GM13976 (cell line): ENCODE data around the gene RABL6.
A peak's percentile ranks its signal among the peaks of the same experiment; 100 is the strongest.
"Not testable (repeated sequence)": the region's sequence is repeated elsewhere in the genome, so short reads cannot be mapped to it uniquely, and the experiment has no call there.

Experiments used
- DNase-seq: peaks from one replicate; pipeline ENCODE4 v3.0.0; 2012; ENCODE audit warnings: low spot score
- in situ Hi-C: fragments of 300-500 bp; cut with MboI; formaldehyde crosslinking; loops from one replicate; pipeline ENCODE4 v1.12.0; 2022; ENCODE audit warnings: low sequenced_read_pairs, mixed read lengths, inconsistent platforms; ENCODE audit not compliant: unreplicated experiment
- TF ChIP-seq, protein P1 (sequence below): IDR thresholded peaks from 2 replicates; pipeline ENCODE4 v1.5.1; 2012; ENCODE audit warnings: borderline replicate concordance, mild to moderate bottlenecking; ENCODE audit not compliant: insufficient read depth; ENCODE audit errors: extremely low read depth, missing control alignments, control extremely low read depth

The RABL6 gene

DNA sequence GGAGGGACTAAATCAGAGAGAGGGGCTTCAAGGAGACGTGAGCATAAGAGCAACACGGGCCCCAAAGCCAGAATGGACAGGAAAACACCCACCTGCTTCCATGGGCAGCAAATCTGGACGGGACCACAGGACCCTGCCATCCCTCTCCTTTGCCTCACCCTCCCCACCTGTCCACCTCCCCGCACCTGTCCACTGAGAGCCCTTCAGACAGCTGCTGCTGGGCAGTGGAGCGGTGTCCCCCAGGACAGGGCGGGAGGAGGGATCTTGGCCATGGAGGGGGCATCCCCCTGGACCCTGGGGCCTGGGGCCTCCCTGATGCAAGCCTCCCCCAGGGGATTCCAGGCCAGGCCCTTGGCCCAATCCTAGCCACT, 9.1 kb upstream of the RABL6 start:
- TF ChIP-seq, protein P1, sequence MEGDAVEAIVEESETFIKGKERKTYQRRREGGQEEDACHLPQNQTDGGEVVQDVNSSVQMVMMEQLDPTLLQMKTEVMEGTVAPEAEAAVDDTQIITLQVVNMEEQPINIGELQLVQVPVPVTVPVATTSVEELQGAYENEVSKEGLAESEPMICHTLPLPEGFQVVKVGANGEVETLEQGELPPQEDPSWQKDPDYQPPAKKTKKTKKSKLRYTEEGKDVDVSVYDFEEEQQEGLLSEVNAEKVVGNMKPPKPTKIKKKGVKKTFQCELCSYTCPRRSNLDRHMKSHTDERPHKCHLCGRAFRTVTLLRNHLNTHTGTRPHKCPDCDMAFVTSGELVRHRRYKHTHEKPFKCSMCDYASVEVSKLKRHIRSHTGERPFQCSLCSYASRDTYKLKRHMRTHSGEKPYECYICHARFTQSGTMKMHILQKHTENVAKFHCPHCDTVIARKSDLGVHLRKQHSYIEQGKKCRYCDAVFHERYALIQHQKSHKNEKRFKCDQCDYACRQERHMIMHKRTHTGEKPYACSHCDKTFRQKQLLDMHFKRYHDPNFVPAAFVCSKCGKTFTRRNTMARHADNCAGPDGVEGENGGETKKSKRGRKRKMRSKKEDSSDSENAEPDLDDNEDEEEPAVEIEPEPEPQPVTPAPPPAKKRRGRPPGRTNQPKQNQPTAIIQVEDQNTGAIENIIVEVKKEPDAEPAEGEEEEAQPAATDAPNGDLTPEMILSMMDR, result no peak
- no peak for DNase-seq
- in situ Hi-C loops, result no loop called here

DNA sequence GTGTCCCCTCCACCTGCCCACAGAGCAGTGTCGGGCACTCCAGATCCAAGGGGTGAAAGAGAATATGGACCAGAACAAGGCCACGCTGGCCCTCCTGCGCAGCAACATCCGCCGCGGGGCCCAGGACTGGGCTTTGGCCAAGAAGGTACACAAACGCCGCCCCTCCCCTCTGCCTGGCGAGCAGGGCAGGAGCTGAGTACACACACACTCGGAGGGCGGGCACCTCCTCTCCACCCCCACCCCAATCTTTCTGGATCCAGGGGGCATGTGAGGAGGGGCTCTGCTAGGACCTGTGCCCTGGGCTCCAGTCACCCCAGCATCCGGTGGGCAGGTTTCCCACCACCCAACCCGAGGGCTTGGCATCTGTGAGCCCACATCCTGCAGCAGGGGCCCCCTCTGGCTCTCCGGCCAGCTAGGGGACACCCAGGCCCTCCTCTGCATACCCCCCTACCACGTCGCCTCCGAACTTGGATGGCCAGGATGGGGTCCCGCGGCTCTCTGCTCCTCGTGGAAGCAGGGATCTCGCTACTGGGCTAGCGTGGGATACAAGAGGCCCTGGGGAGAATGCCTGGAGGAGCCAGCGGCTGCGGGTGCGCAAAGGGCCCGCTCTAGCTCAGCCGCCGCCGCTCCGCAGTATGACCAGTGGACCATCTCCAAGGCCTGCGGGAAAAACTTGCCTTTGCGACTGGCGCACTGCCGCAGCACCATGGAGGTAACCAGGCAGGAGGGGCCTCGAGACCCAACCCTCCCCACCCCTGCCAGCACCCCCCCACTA, 8.5 kb upstream of the RABL6 start:
- TF ChIP-seq, protein P1, result no peak
- in situ Hi-C loops, result no loop called here

DNA sequence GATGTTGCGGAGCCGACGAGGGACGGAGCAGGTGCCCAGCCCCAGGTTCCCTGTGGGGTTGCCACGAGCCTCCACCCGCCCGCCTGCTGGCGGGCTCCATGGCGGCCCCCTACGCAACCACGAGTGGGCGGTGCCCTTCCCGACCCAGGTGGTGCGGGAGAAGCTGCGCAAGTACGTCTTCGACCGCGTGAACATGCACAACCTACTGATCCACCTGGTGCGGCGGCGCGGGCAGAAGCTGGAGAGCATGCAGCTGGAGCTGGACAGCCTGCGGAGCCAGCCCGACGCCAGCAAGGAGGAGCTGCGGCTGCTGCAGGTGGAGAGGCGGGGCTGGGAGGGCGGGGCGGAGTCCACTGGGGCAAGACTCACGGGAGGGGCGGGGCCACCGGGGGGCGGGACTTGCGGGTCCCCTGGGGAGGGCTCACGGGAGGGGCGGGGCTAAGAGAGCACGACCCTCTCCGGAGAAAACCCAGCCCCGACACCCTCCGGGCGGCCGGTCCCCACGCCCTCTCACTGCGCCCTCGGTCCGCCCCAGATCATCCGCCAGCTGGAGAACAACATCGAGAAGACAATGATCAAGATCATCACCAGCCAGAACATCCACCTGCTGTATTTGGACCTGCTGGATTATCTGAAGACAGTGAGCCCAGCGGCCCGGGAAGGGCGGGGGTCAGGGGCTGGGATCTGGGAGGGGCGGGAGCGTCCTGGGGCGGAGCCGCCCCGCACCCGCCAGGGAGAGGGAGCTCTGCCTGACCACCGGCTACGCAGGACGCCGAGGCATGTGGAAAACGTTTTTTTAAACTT, 7.7 kb upstream of the RABL6 start:
- TF ChIP-seq, protein P1, result no peak
- DNase-seq, result peak; percentile 94
- in situ Hi-C loops, result no loop called here

More for the DNA sequence above, 8.5 kb upstream of the RABL6 start:
- no peak for DNase-seq

DNA sequence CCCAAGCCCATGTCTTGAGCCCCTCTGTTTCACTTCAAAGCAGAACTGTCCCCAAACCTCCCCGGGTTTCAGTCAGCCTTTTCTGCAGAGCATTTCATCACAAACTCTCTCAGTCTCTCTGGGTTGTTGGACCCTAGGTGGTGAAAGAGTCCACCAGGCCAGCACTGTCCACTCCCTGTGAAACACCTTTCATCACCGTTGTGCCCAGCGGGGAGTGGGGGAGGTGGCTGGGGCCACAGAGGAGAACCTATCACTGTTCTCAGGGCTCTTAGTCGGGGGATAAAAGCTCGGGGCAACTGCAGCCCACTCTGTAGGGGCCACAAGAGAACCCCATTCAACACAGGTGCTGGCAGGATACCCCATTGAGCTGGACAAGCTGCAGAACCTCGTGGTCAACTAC, 5.4 kb upstream of the RABL6 start:
- no peak for DNase-seq
- in situ Hi-C loops, result no loop called here
- TF ChIP-seq, protein P1, result no peak

DNA sequence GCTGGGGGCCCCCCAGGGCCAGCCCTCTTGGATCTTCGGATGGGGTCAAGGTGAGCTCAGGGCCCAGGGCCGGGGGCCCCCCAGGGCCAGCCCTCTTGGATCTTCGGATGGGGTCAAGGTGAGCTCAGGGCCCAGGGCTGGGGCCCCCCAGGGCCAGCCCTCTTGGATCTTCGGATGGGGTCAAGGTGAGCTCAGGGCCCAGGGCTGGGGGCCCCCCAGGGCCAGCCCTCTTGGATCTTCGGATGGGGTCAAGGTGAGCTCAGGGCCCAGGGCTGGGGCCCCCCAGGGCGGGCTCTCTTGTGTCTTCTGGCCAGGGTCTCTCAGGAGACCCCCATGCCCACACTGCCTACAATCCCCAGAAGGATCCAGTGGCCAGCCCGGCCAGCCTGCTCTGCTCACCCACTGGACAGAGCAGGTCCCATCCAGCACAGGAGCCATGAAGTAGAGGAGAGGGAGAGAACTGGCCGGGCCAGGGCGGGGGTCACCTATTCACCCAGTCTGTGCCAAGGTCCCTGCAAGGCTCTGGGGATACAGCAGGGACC, 4.7 kb upstream of the RABL6 start:
- DNase-seq, in situ Hi-C loops: not testable (repeated sequence)

DNA sequence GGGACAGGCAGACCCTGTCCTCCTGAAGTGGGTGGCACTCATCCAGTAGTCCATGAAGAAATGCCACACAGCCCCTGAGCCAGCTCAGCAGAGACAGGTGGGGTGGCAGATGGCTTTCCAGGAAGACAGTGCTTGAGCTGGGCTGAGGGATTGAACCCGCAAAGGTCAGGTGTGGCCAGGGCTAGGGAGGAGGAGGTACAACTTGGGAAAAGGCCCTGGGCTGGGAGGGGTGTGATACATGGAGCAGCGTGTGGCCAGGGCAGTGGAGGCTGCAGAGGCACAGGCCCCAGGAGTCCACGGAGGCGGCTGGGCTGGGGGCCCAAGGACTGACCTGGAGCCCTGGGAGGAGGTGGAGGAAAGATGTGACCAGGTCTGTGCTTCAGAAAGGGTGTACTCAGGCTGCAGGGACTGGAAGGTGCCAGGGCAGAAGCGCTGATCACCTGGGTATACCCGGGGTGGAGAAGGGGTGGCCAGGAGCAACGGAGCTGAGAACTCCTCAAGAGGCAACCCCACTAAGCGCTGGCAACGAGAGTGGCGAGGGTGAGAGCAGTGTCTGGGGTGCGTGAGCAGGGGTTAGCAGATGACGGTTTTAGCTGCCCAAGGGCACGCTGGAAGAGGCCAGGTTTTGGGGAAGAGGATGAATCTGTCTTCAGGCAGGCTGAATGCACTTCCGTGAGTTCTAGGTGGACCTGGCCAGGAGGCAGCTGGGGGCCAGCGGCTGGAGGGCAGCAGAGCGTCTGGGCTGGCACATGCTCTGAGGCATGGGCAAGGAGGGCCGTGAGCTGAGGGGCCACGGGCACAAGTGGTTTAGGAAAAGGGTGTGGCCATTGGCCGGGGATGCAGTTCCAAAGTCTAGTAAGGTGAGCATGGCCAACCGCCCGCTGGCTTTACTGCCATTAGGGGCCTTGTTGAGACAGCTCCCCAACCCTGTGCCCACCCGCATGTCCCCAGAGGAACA, 3.9 kb upstream of the RABL6 start:
- no peak for DNase-seq
- in situ Hi-C loops, result no loop called here
- TF ChIP-seq, protein P1, result no peak
